GM18511 (cell line): ENCODE measurements around the gene TAS1R1.
A peak's percentile ranks its signal among the peaks of the same experiment; 100 is the strongest.

Source experiments
- ATAC-seq: cut with Tn5 transposase; IDR thresholded peaks from one replicate; pipeline ENCODE4 v1.9.1; 2021; ENCODE audit warnings: mild to moderate bottlenecking, moderate library complexity; ENCODE audit not compliant: unreplicated experiment

TAS1R1 gene

GRCh38 chr1:6602669-6603237 is 47.6 kb downstream of the TAS1R1 start, which contains the start of gene KLHL21:
TSS of gene KLHL21 (minus strand) at chr1:6602869. CDS start at chr1:6602817, 52 bp downstream.
- peak; percentile 57 for ATAC-seq

- ATAC-seq = peak; percentile 36
Observed at GRCh38 chr1:6603238-6603914, 48.3 kb downstream of the TAS1R1 start.

- ATAC-seq = no peak
Observed at GRCh38 chr1:6603915-6604558, 48.9 kb downstream of the TAS1R1 start.

- peak; percentile 43 for ATAC-seq
Observed at GRCh38 chr1:6612641-6613360, 57.7 kb downstream of the TAS1R1 start.

GRCh38 chr1:6613361-6614018 is 58.4 kb downstream of the TAS1R1 start, which contains the start of gene PHF13:
TSS of gene PHF13 (plus strand) at chr1:6613731. CDS start at chr1:6614067, 336 bp downstream.
- peak; percentile 90 for ATAC-seq

- ATAC-seq = no peak
Observed at GRCh38 chr1:6614019-6614928, 59.2 kb downstream of the TAS1R1 start.

GRCh38 chr1:6614929-6615785 is 60.0 kb downstream of the TAS1R1 start:
- no peak for ATAC-seq

GRCh38 chr1:6619045-6619444 is 63.9 kb downstream of the TAS1R1 start:
- ATAC-seq = no peak

- no peak for ATAC-seq
Observed at GRCh38 chr1:6621429-6622391, 66.6 kb downstream of the TAS1R1 start.

- ATAC-seq = no peak
Observed at GRCh38 chr1:6622396-6623152, 67.5 kb downstream of the TAS1R1 start.

- no peak for ATAC-seq
Observed at GRCh38 chr1:6623269-6623965, 68.3 kb downstream of the TAS1R1 start.

GRCh38 chr1:6624710-6625583 is 69.8 kb downstream of the TAS1R1 start, which contains the start of gene THAP3:
TSS of gene THAP3 (plus strand) at chr1:6624868. CDS start at chr1:6625219, 351 bp downstream.
- ATAC-seq = peak; percentile 84

- no peak for ATAC-seq
Observed at GRCh38 chr1:6625584-6626149, 70.6 kb downstream of the TAS1R1 start.

- ATAC-seq = no peak
Observed at GRCh38 chr1:6627031-6627430, 71.9 kb downstream of the TAS1R1 start.
